ENCODE measurements around the gene KHNYN. TPM values are rescaled to one million over a fixed set of nuclear protein-coding genes. Genes with fewer than 3 reads are reported as not detected.

The KHNYN gene
- total and polyA plus RNA-seq, 2 experiments from 2014 or later = 2.7 to 28.1 TPM

- Histone ChIP-seq H3K4me2 (no peak overlapping the region), H3K9me2 (ENCODE audit: insufficient read depth) (no peaks in the 10 kb centered on the region), H3K36me3 (ENCODE audit: insufficient read depth) (peaks cover 7% of the 10 kb centered on the region; the same call in 1 of the 2 replicates), H4K20me1 (replicated peaks; ENCODE audit: insufficient read depth) (no peaks in the 10 kb centered on the region; the same call in 1 of the 2 replicates), H3K4me3 (no peak overlapping the region), H3K4me1 (ENCODE audit: insufficient read depth) (peaks cover 13% of the 10 kb centered on the region), H3K79me2 (replicated peaks; ENCODE audit: insufficient read depth) (peaks cover 13% of the 10 kb centered on the region), H3K27ac (ENCODE audit: low read depth) (no peak overlapping the region), H3K27me3 (ENCODE audit: insufficient read depth) (no peaks in the 10 kb centered on the region), H2AFZ (no peak overlapping the region), H3F3A (replicated peaks; ENCODE audit: low read depth) (peaks cover 7% of the 10 kb centered on the region; the same call in 1 of the 2 replicates)
- DNase-seq (ENCODE audit: low spot score) (no peak), ATAC-seq (no peak)
- Mint-ChIP-seq H3K27ac (no peak overlapping the region), H3K27me3 (ENCODE audit: insufficient read depth, low read depth, poor library complexity) (peaks cover 13% of the 10 kb centered on the region), H3K9me3 (no peaks in the 10 kb centered on the region), H3K4me1 (peaks cover 9% of the 10 kb centered on the region; the same call in 2 of the 3 replicates), H3K36me3 (ENCODE audit: low read depth) (peaks cover 40% of the 10 kb centered on the region), H3K4me3 (no peak overlapping the region)
- no peak for TF ChIP-seq ETS1 (IDR thresholded peaks at IDR 0.05)
- TF ChIP-seq ZNF462 (CRISPR knock-in tag; IDR thresholded peaks at IDR 0.05) = no peak
- no peak for TF ChIP-seq POLR2AphosphoS5 (IDR thresholded peaks at IDR 0.05; ENCODE audit: low read depth)
- no peak for TF ChIP-seq REST (IDR thresholded peaks at IDR 0.05; ENCODE audit: unreplicated experiment)
- no peak for TF ChIP-seq NANOG (IDR thresholded peaks at IDR 0.05; ENCODE audit: borderline replicate concordance)
- no peak for TF ChIP-seq EZH2phosphoT487 (IDR thresholded peaks at IDR 0.05; ENCODE audit: unreplicated experiment)
- TF ChIP-seq ZNF331 (CRISPR knock-in tag; IDR thresholded peaks at IDR 0.05; ENCODE audit: low read depth) = no peak
- TF ChIP-seq JUNB (IDR thresholded peaks at IDR 0.05; ENCODE audit: unreplicated experiment) = no peak
- TF ChIP-seq EZH2 (IDR thresholded peaks at IDR 0.05; ENCODE audit: low read depth, unreplicated experiment) = no peak
- TF ChIP-seq CTCF (conservative IDR thresholded peaks at IDR 0.05; ENCODE audit: low read depth in 2 of 2) = no peak
- no peak for TF ChIP-seq STAT1 (IDR thresholded peaks at IDR 0.05; ENCODE audit: unreplicated experiment)
- TF ChIP-seq CREB1 (CRISPR knock-in tag; IDR thresholded peaks at IDR 0.05; ENCODE audit: low read depth) = no peak
- no peak for TF ChIP-seq ZNF114 (CRISPR knock-in tag; IDR thresholded peaks at IDR 0.05)
These were observed 9.5 kb downstream of the KHNYN start for GRCh38 chr14:24439257-24439656.
